Activated CD8-positive, alpha-beta memory T cell treated with anti-CD3 and anti-CD28 coated beads, Interleukin-2, amount 50 U/mL, for 1 hour (primary cell): ENCODE measurements around the gene SLC4A3.
A peak's percentile ranks its signal among the peaks of the same experiment; 100 is the strongest.

Experiments
- DNase-seq: peaks from one replicate; pipeline ENCODE4 v3.0.0-alpha.2; 2020; ENCODE audit errors: extremely low read depth

The SLC4A3 gene

GRCh38 chr2:219627103-219628100 is at the start of gene SLC4A3:
TSS of gene SLC4A3 (plus strand) at chr2:219627630. CDS start at chr2:219627993, 363 bp downstream.
- DNase-seq, result no peak

- DNase-seq, result no peak
These were observed 48.4 kb upstream of the SLC4A3 start for GRCh38 chr2:219578811-219579613.

GRCh38 chr2:219581346-219581745 is 46.1 kb upstream of the SLC4A3 start:
- DNase-seq, result no peak

- DNase-seq, result no peak
These were observed 36.3 kb upstream of the SLC4A3 start for GRCh38 chr2:219591091-219591490.

GRCh38 chr2:219592736-219593135 is 34.7 kb upstream of the SLC4A3 start:
- no peak for DNase-seq

- no peak for DNase-seq
These were observed 34.3 kb upstream of the SLC4A3 start for GRCh38 chr2:219593154-219593553.

GRCh38 chr2:219595256-219595655 is 32.2 kb upstream of the SLC4A3 start:
- no peak for DNase-seq

GRCh38 chr2:219596954-219597551 is 30.4 kb upstream of the SLC4A3 start:
- DNase-seq, result no peak

- peak; percentile 67 for DNase-seq
These were observed 29.7 kb upstream of the SLC4A3 start, which contains the start of gene STK11IP for GRCh38 chr2:219597552-219598307. TSS of gene STK11IP (plus strand) at chr2:219597857. CDS start at chr2:219598120, 263 bp downstream.

- no peak for DNase-seq
These were observed 28.9 kb upstream of the SLC4A3 start for GRCh38 chr2:219598308-219599078.

- DNase-seq, result no peak
These were observed 23.7 kb upstream of the SLC4A3 start for GRCh38 chr2:219603771-219604170.

GRCh38 chr2:219605607-219605954 is 21.8 kb upstream of the SLC4A3 start:
- DNase-seq, result no peak

- DNase-seq, result no peak
These were observed 19.5 kb upstream of the SLC4A3 start for GRCh38 chr2:219607931-219608330.

GRCh38 chr2:219608399-219608964 is 18.9 kb upstream of the SLC4A3 start:
- DNase-seq, result no peak

GRCh38 chr2:219609149-219609750 is 18.2 kb upstream of the SLC4A3 start:
- DNase-seq, result no peak

GRCh38 chr2:219611306-219611705 is 16.1 kb upstream of the SLC4A3 start:
- no peak for DNase-seq

GRCh38 chr2:219611866-219612576 is 15.4 kb upstream of the SLC4A3 start:
- no peak for DNase-seq

- no peak for DNase-seq
These were observed 14.7 kb upstream of the SLC4A3 start for GRCh38 chr2:219612577-219613286.
